Measurements from ENCODE around the gene NBPF26. TPM values are rescaled to one million over a fixed set of nuclear protein-coding genes. Genes with fewer than 3 reads are reported as not detected.
"Not testable (repeated sequence)": the region's sequence is repeated elsewhere in the genome, so short reads cannot be mapped to it uniquely, and the experiment has no call there.

NBPF26 gene
- total RNA-seq, 4 donors from 2014 or later, result 8.9 to 22.7 (median 15.3) TPM

- intact Hi-C loops (cut with DNase I); H3K27me3 ChIP-seq; H3K4me3 ChIP-seq; H3K36me3 ChIP-seq; H3K27ac ChIP-seq; DNase-seq; H3K9me3 ChIP-seq; H3K4me1 ChIP-seq: not testable (repeated sequence)
- WGBS, 2 donors, result no CpG with 5 or more reads among the region's 10 CpGs
- peak in 3 of 6 experiments; percentile 33 to 65 (median 58) for TF ChIP-seq CTCF (IDR thresholded peaks at IDR 0.05)
Observed at GRCh38 chr1:120811822-120812221, 88.1 kb downstream of the NBPF26 start.

- no CpG with 5 or more reads among the region's 4 CpGs for WGBS, 2 donors
- H3K4me3 ChIP-seq; H3K27ac ChIP-seq; H3K36me3 ChIP-seq; H3K9me3 ChIP-seq; intact Hi-C loops (cut with DNase I); DNase-seq; H3K4me1 ChIP-seq; H3K27me3 ChIP-seq: not testable (repeated sequence)
Observed at GRCh38 chr1:120825051-120825450, 101.3 kb downstream of the NBPF26 start.

GRCh38 chr1:120826623-120827022 lies 102.9 kb downstream of the NBPF26 start:
- intact Hi-C loops (cut with DNase I); H3K27me3 ChIP-seq; H3K4me1 ChIP-seq; H3K4me3 ChIP-seq; H3K27ac ChIP-seq; DNase-seq; H3K9me3 ChIP-seq; H3K36me3 ChIP-seq: not testable (repeated sequence)
- WGBS, 2 donors, result no CpG with 5 or more reads among the region's 4 CpGs

- H3K27ac ChIP-seq, result peak overlapping the region in 2 of 4 donors; percentile 85 to 89
- H3K4me3 ChIP-seq, result peak overlapping the region in 2 of 4 donors; percentile 53 to 56
- DNase-seq; H3K36me3 ChIP-seq; H3K9me3 ChIP-seq; H3K27me3 ChIP-seq; intact Hi-C loops (cut with DNase I); H3K4me1 ChIP-seq: not testable (repeated sequence)
- WGBS, 2 donors, result no CpG with 5 or more reads among the region's 49 CpGs
- TF ChIP-seq CTCF (IDR thresholded peaks at IDR 0.05), result peak in 1 of 6 experiments; percentile 4
Observed at GRCh38 chr1:120844186-120844944, 120.6 kb downstream of the NBPF26 start.

GRCh38 chr1:120844945-120845330 lies 121.2 kb downstream of the NBPF26 start:
- H3K4me1 ChIP-seq; H3K9me3 ChIP-seq; intact Hi-C loops (cut with DNase I); DNase-seq; H3K27me3 ChIP-seq; H3K36me3 ChIP-seq: not testable (repeated sequence)
- Histone ChIP-seq H3K4me3 (peak overlapping the region in 2 of 4 donors; percentile 53 to 56), H3K27ac (peak overlapping the region in 2 of 4 donors; percentile 85 to 89)
- WGBS, 2 donors, result no CpG with 5 or more reads among the region's 21 CpGs

- DNase-seq; H3K4me1 ChIP-seq; intact Hi-C loops (cut with DNase I); H3K36me3 ChIP-seq; H3K27me3 ChIP-seq; H3K9me3 ChIP-seq: not testable (repeated sequence)
- Histone ChIP-seq H3K4me3 (peak overlapping the region in 2 of 4 donors; percentile 45 to 52), H3K27ac (peak overlapping the region in 2 of 4 donors; percentile 85 to 87)
- TF ChIP-seq POLR2A (IDR thresholded peaks at IDR 0.05), result peak in 1 of 4 donors; percentile 11
- no CpG with 5 or more reads among the region's 27 CpGs for WGBS, 2 donors
Observed at GRCh38 chr1:120849400-120850286, 125.9 kb downstream of the NBPF26 start.

GRCh38 chr1:120850287-120850536 lies 126.5 kb downstream of the NBPF26 start:
- H3K4me1 ChIP-seq; H3K27me3 ChIP-seq; H3K9me3 ChIP-seq; intact Hi-C loops (cut with DNase I); H3K36me3 ChIP-seq; DNase-seq: not testable (repeated sequence)
- H3K4me3 ChIP-seq, result peak overlapping the region in 2 of 4 donors; percentile 45 to 52
- H3K27ac ChIP-seq, result peak overlapping the region in 2 of 4 donors; percentile 85 to 87
- no CpG with 5 or more reads among the region's 8 CpGs for WGBS, 2 donors

All from esophagus squamous epithelium (tissue), 5 donors.